Natural killer cell (primary cell): ENCODE results near the gene HUS1. TPM values are rescaled to one million over a fixed set of nuclear protein-coding genes. Genes with fewer than 3 reads are reported as not detected.

Source experiments
- ATAC-seq, 3 donors: fragments of 150-1000 bp in 2 of 3; fragments of 200-7000 bp in 1 of 3; cut with Tn5 transposase; 1 replicate in 1 of 3; 2 replicates in 2 of 3; pipeline ENCODE4 v1.10.0; 2021; ENCODE audit warnings: mild to moderate bottlenecking in 2 of 3, moderate library complexity in 2 of 3
- DNase-seq, 2 donors: peaks; one replicate each; pipeline versions ENCODE4 v3.0.0 to v3.0.0-alpha.2; 2013 to 2021; ENCODE audit warnings: mixed read lengths in 1 of 2
- H3K27ac ChIP-seq: one replicate; pipeline ENCODE4 v1.5.1; 2013; ENCODE audit warnings: mild to moderate bottlenecking, low read length
- H3K27me3 ChIP-seq: one replicate; pipeline ENCODE4 v1.6.1; 2013; ENCODE audit warnings: low read length; ENCODE audit not compliant: control insufficient read depth, insufficient read depth
- H3K36me3 ChIP-seq: one replicate; pipeline ENCODE4 v1.6.1; 2013; ENCODE audit warnings: low read length; ENCODE audit not compliant: control insufficient read depth, insufficient read depth
- H3K4me1 ChIP-seq: one replicate; pipeline ENCODE4 v1.6.1; 2013; ENCODE audit warnings: low read length; ENCODE audit not compliant: control insufficient read depth, insufficient read depth
- H3K4me3 ChIP-seq: one replicate; pipeline ENCODE4 v1.5.1; 2013; ENCODE audit warnings: low read length
- H3K9me3 ChIP-seq: one replicate; pipeline ENCODE4 v1.6.1; 2013; ENCODE audit warnings: low read length; ENCODE audit not compliant: control insufficient read depth, insufficient read depth
- H3K27ac Mint-ChIP-seq, 2 donors: one replicate each; pipeline ENCODE4 v1.8.0; 2022; ENCODE audit warnings: mild to moderate bottlenecking in 2 of 2, mixed read lengths in 2 of 2, moderate library complexity in 1 of 2
- H3K27me3 Mint-ChIP-seq, 2 donors: one replicate each; pipeline ENCODE4 v1.8.0; 2022; ENCODE audit warnings: low read depth in 2 of 2, mixed read lengths in 2 of 2
- H3K36me3 Mint-ChIP-seq: one replicate; pipeline ENCODE4 v1.8.0; 2022; ENCODE audit warnings: mixed read lengths
- H3K4me1 Mint-ChIP-seq, 2 donors: one replicate each; pipeline ENCODE4 v1.8.0; 2022; ENCODE audit warnings: mixed read lengths in 2 of 2
- H3K4me3 Mint-ChIP-seq: one replicate; pipeline ENCODE4 v1.8.0; 2022; ENCODE audit warnings: mild to moderate bottlenecking, moderate library complexity, mixed read lengths
- H3K9me3 Mint-ChIP-seq, 2 donors: one replicate each; pipeline ENCODE4 v1.8.0; 2022; ENCODE audit warnings: mixed read lengths in 2 of 2
- CTCF ChIP-seq: fragments of 200-600 bp; IDR thresholded peaks from one replicate; pipeline ENCODE4 v1.8.0; 2022; ENCODE audit warnings: antibody characterized with exemption
- WGBS: methylation state at CpG from one replicate; pipeline ENCODE4 v1.1.7; 2013; ENCODE audit warnings: missing lambda C conversion rate; ENCODE audit not compliant: insufficient coverage; 5-methylcytosine and 5-hydroxymethylcytosine counted together
- intact Hi-C: fragments of 100-400 bp; cut with micrococcal nuclease; formaldehyde crosslinking; loops from one replicate; pipeline ENCODE4 v1.14.2; 2022
- total RNA-seq, 4 donors: library from RNA; stranded (reverse); fragments of 120-200 nt in 1 of 4; gene quantifications; one replicate each; pipeline versions ENCODE4 v1.2.3 to v1.2.4, GENCODE V29; 2013 to 2022

The HUS1 gene
- total RNA-seq, 3 donors from 2014 or later (not counting 1 experiment from before 2014, with no cell fraction given): 55.6 to 75.0 (median 59.3) TPM

- Mint-ChIP-seq H3K4me3 (no peak overlapping the region), H3K27me3 (no peaks in the 10 kb centered on the region), H3K36me3 (no peaks in the 10 kb centered on the region), H3K4me1 (no peaks in the 10 kb centered on the region), H3K9me3 (no peaks in the 10 kb centered on the region), H3K27ac (no peak overlapping the region)
- no peaks in the 10 kb centered on the region for H3K9me3 ChIP-seq
- no peaks in the 10 kb centered on the region for H3K27me3 ChIP-seq
- H3K4me1 ChIP-seq: peaks cover 9% of the 10 kb centered on the region
- intact Hi-C loops: no loop called here
- WGBS: 73% methylated on average over 8 of the region's 8 CpGs
- no peaks in the 10 kb centered on the region for H3K36me3 ChIP-seq
- no peak for TF ChIP-seq CTCF
- DNase-seq (no peak), ATAC-seq (no peak)
- no peak overlapping the region for H3K4me3 ChIP-seq
- no peak overlapping the region for H3K27ac ChIP-seq
Measured at GRCh38 chr7:47933215-47933614, 46.2 kb downstream of the HUS1 start.

- intact Hi-C loops: no loop called here
- no peaks in the 10 kb centered on the region for H3K27me3 Mint-ChIP-seq
Measured at GRCh38 chr7:47932466-47933037, 46.9 kb downstream of the HUS1 start.

GRCh38 chr7:47932016-47932415, 47.4 kb downstream of the HUS1 start:
- Mint-ChIP-seq H3K27me3 (no peaks in the 10 kb centered on the region), H3K9me3 (no peaks in the 10 kb centered on the region), H3K27ac (no peak overlapping the region), H3K36me3 (no peaks in the 10 kb centered on the region), H3K4me1 (no peaks in the 10 kb centered on the region), H3K4me3 (no peak overlapping the region)
- no peak for ATAC-seq
- H3K27me3 ChIP-seq: no peaks in the 10 kb centered on the region
- no peak overlapping the region for H3K4me3 ChIP-seq
- no peak for TF ChIP-seq CTCF
- H3K36me3 ChIP-seq: no peaks in the 10 kb centered on the region
- WGBS: 78% methylated on average over 6 of the region's 6 CpGs
- H3K4me1 ChIP-seq: no peaks in the 10 kb centered on the region
- H3K9me3 ChIP-seq: no peaks in the 10 kb centered on the region
- intact Hi-C loops: no loop called here
- DNase-seq: no peak
- H3K27ac ChIP-seq: no peak overlapping the region

More at GRCh38 chr7:47932466-47933037, 46.9 kb downstream of the HUS1 start:
- H3K36me3 ChIP-seq: no peaks in the 10 kb centered on the region
- H3K27me3 ChIP-seq: no peaks in the 10 kb centered on the region
- no peak for TF ChIP-seq CTCF
- no peaks in the 10 kb centered on the region for H3K9me3 Mint-ChIP-seq
- ATAC-seq (no peak), DNase-seq (no peak)
- WGBS: 87% methylated on average over 11 of the region's 11 CpGs
- H3K4me1 ChIP-seq: peaks cover 2% of the 10 kb centered on the region
- no peaks in the 10 kb centered on the region for H3K4me1 Mint-ChIP-seq
- no peak overlapping the region for H3K4me3 ChIP-seq
- no peak overlapping the region for H3K4me3 Mint-ChIP-seq
- no peaks in the 10 kb centered on the region for H3K36me3 Mint-ChIP-seq
- no peaks in the 10 kb centered on the region for H3K9me3 ChIP-seq
- no peak overlapping the region for H3K27ac Mint-ChIP-seq
- H3K27ac ChIP-seq: no peak overlapping the region
